ENCODE measurements around the gene CCDC138. TPM values are rescaled to one million over a fixed set of nuclear protein-coding genes. Genes with fewer than 3 reads are reported as not detected.
A peak's percentile ranks its signal among the peaks of the same experiment; 100 is the strongest.

The CCDC138 gene
- total and polyA plus RNA-seq, 7 experiments from 2014 or later = 2.7 to 10.5 (median 7.3) TPM

- Histone ChIP-seq H3K27ac (ENCODE audit: low read depth, low read length) (no peak overlapping the region), H3K4me3 (ENCODE audit: low read length) (no peak overlapping the region), H3K4me1 (ENCODE audit: control insufficient read depth in 2 of 2, insufficient read depth in 2 of 2, low read length in 2 of 2) (no peaks in the 10 kb centered on the region), H3K9me3 (ENCODE audit: control insufficient read depth in 2 of 3, low read length in 3 of 3) (no peaks in the 10 kb centered on the region), H3K36me3 (ENCODE audit: control insufficient read depth in 2 of 3, insufficient read depth in 3 of 3, low read length in 3 of 3) (peaks cover 0 to 78% (median 11%) of the 10 kb centered on the region in 3 experiments), H3K27me3 (ENCODE audit: control insufficient read depth in 2 of 2, insufficient read depth in 2 of 2, low read length in 2 of 2) (no peaks in the 10 kb centered on the region)
- Mint-ChIP-seq H3K4me1 (peaks cover 0 to 6% (median 0%) of the 10 kb centered on the region in 7 donors), H3K4me3 (no peak overlapping the region), H3K27me3 (no peaks in the 10 kb centered on the region), H3K36me3 (peaks cover 0 to 91% (median 51%) of the 10 kb centered on the region in 5 donors), H3K9me3 (peaks cover 0 to 20% (median 5%) of the 10 kb centered on the region in 11 donors), H3K27ac (peak overlapping the region in 2 of 9 donors; percentile 12 to 76)
- intact Hi-C loops (cut with micrococcal nuclease) = no loop called here
- no peak for DNase-seq
- ChIA-PET POLR2A (no interaction called here), CTCF (interaction anchor here (0.9 kb wide), 1 partner anchor 12 kb away, joined by 3 read pairs; no protein-coding TSS in a partner anchor)
- no peak for ATAC-seq
These were observed 120.0 kb downstream of the CCDC138 start for GRCh38 chr2:108906403-108907077.

GRCh38 chr2:108907822-108908712 lies 121.5 kb downstream of the CCDC138 start:
- Histone ChIP-seq H3K4me1 (ENCODE audit: control insufficient read depth in 2 of 2, insufficient read depth in 2 of 2, low read length in 2 of 2) (no peaks in the 10 kb centered on the region), H3K4me3 (ENCODE audit: low read length) (no peak overlapping the region), H3K27me3 (ENCODE audit: control insufficient read depth in 2 of 2, insufficient read depth in 2 of 2, low read length in 2 of 2) (no peaks in the 10 kb centered on the region), H3K27ac (ENCODE audit: low read depth, low read length) (no peak overlapping the region), H3K9me3 (ENCODE audit: control insufficient read depth in 2 of 3, low read length in 3 of 3) (no peaks in the 10 kb centered on the region), H3K36me3 (ENCODE audit: control insufficient read depth in 2 of 3, insufficient read depth in 3 of 3, low read length in 3 of 3) (peaks cover 0 to 90% (median 11%) of the 10 kb centered on the region in 3 experiments)
- peaks cover 0 to 90% (median 47%) of the 10 kb centered on the region in 5 donors for H3K36me3 Mint-ChIP-seq
- CTCF ChIA-PET = interaction anchor here (0.9 kb wide), 1 partner anchor 13 kb away, joined by 3 read pairs; no protein-coding TSS in a partner anchor
- intact Hi-C loops (cut with micrococcal nuclease) = no loop called here
- DNase-seq (peak in 1 of 9 donors; percentile 7), ATAC-seq (no peak)
- POLR2A ChIA-PET = no interaction called here
- H3K4me1 Mint-ChIP-seq = peaks cover 0 to 6% (median 0%) of the 10 kb centered on the region in 7 donors
- no peak overlapping the region for H3K4me3 Mint-ChIP-seq
- H3K27me3 Mint-ChIP-seq = no peaks in the 10 kb centered on the region
- peaks cover 0 to 10% (median under 1%) of the 10 kb centered on the region in 11 donors for H3K9me3 Mint-ChIP-seq
- H3K27ac Mint-ChIP-seq = no peak overlapping the region

DNA sequence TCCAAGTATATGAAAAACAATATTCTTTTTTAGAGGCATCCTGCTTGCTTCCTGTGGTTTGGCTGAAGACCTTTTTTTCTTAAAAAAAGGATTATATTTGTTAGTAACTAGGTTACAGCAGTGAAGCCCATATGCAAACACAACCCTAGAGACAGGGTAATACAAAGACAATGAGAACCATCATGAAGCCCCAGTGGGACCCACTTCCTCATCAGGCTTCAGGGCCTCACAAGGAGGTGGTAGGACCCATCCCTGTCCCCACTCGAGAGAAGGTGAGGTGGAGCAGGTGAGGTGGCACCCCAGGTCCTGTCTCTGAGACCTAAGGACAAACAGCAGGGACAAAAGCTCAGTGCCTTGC lies 122.1 kb downstream of the CCDC138 start:
- Mint-ChIP-seq H3K9me3 (peaks cover 0 to 4% (median 0%) of the 10 kb centered on the region in 11 donors), H3K36me3 (peaks cover 0 to 88% (median 41%) of the 10 kb centered on the region in 5 donors), H3K27ac (no peak overlapping the region), H3K4me3 (no peak overlapping the region), H3K4me1 (peaks cover 0 to 6% (median 0%) of the 10 kb centered on the region in 7 donors), H3K27me3 (no peaks in the 10 kb centered on the region)
- Histone ChIP-seq H3K27me3 (ENCODE audit: control insufficient read depth in 2 of 2, insufficient read depth in 2 of 2, low read length in 2 of 2) (no peaks in the 10 kb centered on the region), H3K36me3 (ENCODE audit: control insufficient read depth in 2 of 3, insufficient read depth in 3 of 3, low read length in 3 of 3) (peaks cover 0 to 90% (median 11%) of the 10 kb centered on the region in 3 experiments), H3K4me1 (ENCODE audit: control insufficient read depth in 2 of 2, insufficient read depth in 2 of 2, low read length in 2 of 2) (no peaks in the 10 kb centered on the region), H3K27ac (ENCODE audit: low read depth, low read length) (no peak overlapping the region), H3K9me3 (ENCODE audit: control insufficient read depth in 2 of 3, low read length in 3 of 3) (no peaks in the 10 kb centered on the region), H3K4me3 (ENCODE audit: low read length) (no peak overlapping the region)
- POLR2A ChIA-PET = no interaction called here
- intact Hi-C loops (cut with micrococcal nuclease) = no loop called here
- DNase-seq (peak in 1 of 9 donors; percentile 10), ATAC-seq (no peak)
- CTCF ChIA-PET = no interaction called here

DNA sequence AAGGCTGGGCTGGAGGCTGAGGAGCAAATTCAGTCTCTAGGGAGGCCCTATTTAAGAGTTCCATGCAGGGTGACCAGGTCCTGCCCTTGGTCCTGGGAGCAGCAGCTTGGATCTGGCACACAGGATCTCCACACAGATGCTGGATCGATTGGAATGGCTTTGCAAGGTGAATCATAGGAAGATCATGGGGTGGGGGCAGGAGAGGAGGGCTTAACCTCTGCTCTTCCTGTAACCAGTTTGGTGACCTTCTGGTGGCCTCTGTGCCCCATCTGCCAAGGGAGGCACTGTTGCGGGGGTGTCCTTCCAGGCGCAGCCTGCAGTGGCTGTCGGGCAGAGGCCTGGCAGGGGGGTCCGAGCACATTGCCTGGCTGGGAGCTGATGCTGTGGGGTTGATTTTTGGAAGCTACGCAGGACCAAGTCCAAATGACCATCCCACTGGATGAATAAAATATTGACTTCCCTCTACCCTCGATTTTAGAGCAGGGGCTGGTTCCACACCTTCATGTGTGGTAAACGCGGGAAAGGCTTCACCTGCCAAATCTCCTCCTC lies 122.8 kb downstream of the CCDC138 start:
- intact Hi-C loops (cut with micrococcal nuclease) = no loop called here
- peaks cover 0 to 2% (median 0%) of the 10 kb centered on the region in 11 donors for H3K9me3 Mint-ChIP-seq
- peaks cover 0 to 82% (median 35%) of the 10 kb centered on the region in 5 donors for H3K36me3 Mint-ChIP-seq
- POLR2A ChIA-PET = no interaction called here
- H3K4me1 ChIP-seq (ENCODE audit: control insufficient read depth in 2 of 2, insufficient read depth in 2 of 2, low read length in 2 of 2) = no peaks in the 10 kb centered on the region
- DNase-seq (peak in 1 of 9 donors; percentile 4), ATAC-seq (no peak)
- no peak overlapping the region for H3K4me3 ChIP-seq (ENCODE audit: low read length)
- H3K9me3 ChIP-seq (ENCODE audit: control insufficient read depth in 2 of 3, low read length in 3 of 3) = no peaks in the 10 kb centered on the region
- H3K4me3 Mint-ChIP-seq = no peak overlapping the region
- H3K27me3 Mint-ChIP-seq = no peaks in the 10 kb centered on the region
- peaks cover 0 to 6% (median 0%) of the 10 kb centered on the region in 7 donors for H3K4me1 Mint-ChIP-seq
- no peak overlapping the region for H3K27ac ChIP-seq (ENCODE audit: low read depth, low read length)
- no peaks in the 10 kb centered on the region for H3K27me3 ChIP-seq (ENCODE audit: control insufficient read depth in 2 of 2, insufficient read depth in 2 of 2, low read length in 2 of 2)
- H3K36me3 ChIP-seq (ENCODE audit: control insufficient read depth in 2 of 3, insufficient read depth in 3 of 3, low read length in 3 of 3) = peaks cover 0 to 83% (median 11%) of the 10 kb centered on the region in 3 experiments
- H3K27ac Mint-ChIP-seq = peak overlapping the region in 2 of 9 donors; percentile 13 to 89
- CTCF ChIA-PET = interaction anchor here (0.6 kb wide), 1 partner anchor 48 kb away, joined by 4 read pairs; no protein-coding TSS in a partner anchor

GRCh38 chr2:108910011-108910431 lies 123.5 kb downstream of the CCDC138 start:
- H3K27me3 Mint-ChIP-seq = no peaks in the 10 kb centered on the region
- no peak overlapping the region for H3K27ac Mint-ChIP-seq
- Histone ChIP-seq H3K27ac (ENCODE audit: low read depth, low read length) (no peak overlapping the region), H3K27me3 (ENCODE audit: control insufficient read depth in 2 of 2, insufficient read depth in 2 of 2, low read length in 2 of 2) (no peaks in the 10 kb centered on the region), H3K9me3 (ENCODE audit: control insufficient read depth in 2 of 3, low read length in 3 of 3) (no peaks in the 10 kb centered on the region), H3K4me1 (ENCODE audit: control insufficient read depth in 2 of 2, insufficient read depth in 2 of 2, low read length in 2 of 2) (no peaks in the 10 kb centered on the region), H3K4me3 (ENCODE audit: low read length) (no peak overlapping the region), H3K36me3 (ENCODE audit: control insufficient read depth in 2 of 3, insufficient read depth in 3 of 3, low read length in 3 of 3) (peaks cover 0 to 76% (median 11%) of the 10 kb centered on the region in 3 experiments)
- ATAC-seq (no peak), DNase-seq (no peak)
- CTCF ChIA-PET = interaction anchor here (0.6 kb wide), 1 partner anchor 49 kb away, joined by 4 read pairs; no protein-coding TSS in a partner anchor
- H3K4me1 Mint-ChIP-seq = peaks cover 0 to 5% (median 0%) of the 10 kb centered on the region in 7 donors
- POLR2A ChIA-PET = interaction anchor here (0.5 kb wide), 1 partner anchor 77 kb away, joined by 3 read pairs; no protein-coding TSS in a partner anchor
- peaks cover 0 to 81% (median 31%) of the 10 kb centered on the region in 5 donors for H3K36me3 Mint-ChIP-seq
- no peak overlapping the region for H3K4me3 Mint-ChIP-seq
- intact Hi-C loops (cut with micrococcal nuclease) = no loop called here
- peaks cover 0 to 1% (median 0%) of the 10 kb centered on the region in 11 donors for H3K9me3 Mint-ChIP-seq
